ENCODE measurements around the gene ZFYVE9.

- TF ChIP-seq, protein P1, sequence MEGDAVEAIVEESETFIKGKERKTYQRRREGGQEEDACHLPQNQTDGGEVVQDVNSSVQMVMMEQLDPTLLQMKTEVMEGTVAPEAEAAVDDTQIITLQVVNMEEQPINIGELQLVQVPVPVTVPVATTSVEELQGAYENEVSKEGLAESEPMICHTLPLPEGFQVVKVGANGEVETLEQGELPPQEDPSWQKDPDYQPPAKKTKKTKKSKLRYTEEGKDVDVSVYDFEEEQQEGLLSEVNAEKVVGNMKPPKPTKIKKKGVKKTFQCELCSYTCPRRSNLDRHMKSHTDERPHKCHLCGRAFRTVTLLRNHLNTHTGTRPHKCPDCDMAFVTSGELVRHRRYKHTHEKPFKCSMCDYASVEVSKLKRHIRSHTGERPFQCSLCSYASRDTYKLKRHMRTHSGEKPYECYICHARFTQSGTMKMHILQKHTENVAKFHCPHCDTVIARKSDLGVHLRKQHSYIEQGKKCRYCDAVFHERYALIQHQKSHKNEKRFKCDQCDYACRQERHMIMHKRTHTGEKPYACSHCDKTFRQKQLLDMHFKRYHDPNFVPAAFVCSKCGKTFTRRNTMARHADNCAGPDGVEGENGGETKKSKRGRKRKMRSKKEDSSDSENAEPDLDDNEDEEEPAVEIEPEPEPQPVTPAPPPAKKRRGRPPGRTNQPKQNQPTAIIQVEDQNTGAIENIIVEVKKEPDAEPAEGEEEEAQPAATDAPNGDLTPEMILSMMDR (IDR thresholded peaks at IDR 0.05; ENCODE audit: borderline replicate concordance, extremely low read depth, low read length, poor library complexity, severe bottlenecking), result no peak
- TF ChIP-seq EZH2 (IDR thresholded peaks at IDR 0.05; ENCODE audit: borderline replicate concordance, low read depth, low read length, severe bottlenecking), result no peak
Observed at GRCh38 chr1:52139817-52140540, 1.9 kb upstream of the ZFYVE9 start.

Data from DND-41 (cell line).